Measurements from ENCODE around the gene ATP8B4.
"Not testable (repeated sequence)": the region's sequence is repeated elsewhere in the genome, so short reads cannot be mapped to it uniquely, and the experiment has no call there.

ATP8B4 gene

DNA sequence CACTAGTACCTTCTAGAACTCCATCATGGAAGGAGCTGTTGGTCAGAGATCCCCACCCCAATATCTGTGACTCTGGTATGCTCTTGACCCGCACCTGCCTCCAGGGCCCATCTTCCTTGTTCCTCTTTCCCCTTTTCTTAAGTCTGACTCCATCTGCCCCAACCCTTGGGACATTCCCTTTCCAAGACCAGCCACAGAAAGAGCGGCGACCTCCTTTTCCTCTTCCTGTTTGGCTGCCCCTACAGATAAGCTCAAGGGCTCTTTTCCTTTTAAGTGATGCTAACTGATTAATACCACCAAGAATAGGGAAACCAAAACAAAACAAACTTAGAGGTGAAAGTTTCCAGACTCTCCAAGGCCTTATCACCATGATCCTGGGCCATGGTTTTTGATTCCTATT lies 21.9 kb upstream of the ATP8B4 start:
- no peak overlapping the region for H3K4me3 ChIP-seq (replicated peaks in 1 of 2; ENCODE audit: low read depth in 2 of 2, low read length in 2 of 2)
- no peak for DNase-seq (ENCODE audit: low read depth in 2 of 2)
- TF ChIP-seq, protein P1, sequence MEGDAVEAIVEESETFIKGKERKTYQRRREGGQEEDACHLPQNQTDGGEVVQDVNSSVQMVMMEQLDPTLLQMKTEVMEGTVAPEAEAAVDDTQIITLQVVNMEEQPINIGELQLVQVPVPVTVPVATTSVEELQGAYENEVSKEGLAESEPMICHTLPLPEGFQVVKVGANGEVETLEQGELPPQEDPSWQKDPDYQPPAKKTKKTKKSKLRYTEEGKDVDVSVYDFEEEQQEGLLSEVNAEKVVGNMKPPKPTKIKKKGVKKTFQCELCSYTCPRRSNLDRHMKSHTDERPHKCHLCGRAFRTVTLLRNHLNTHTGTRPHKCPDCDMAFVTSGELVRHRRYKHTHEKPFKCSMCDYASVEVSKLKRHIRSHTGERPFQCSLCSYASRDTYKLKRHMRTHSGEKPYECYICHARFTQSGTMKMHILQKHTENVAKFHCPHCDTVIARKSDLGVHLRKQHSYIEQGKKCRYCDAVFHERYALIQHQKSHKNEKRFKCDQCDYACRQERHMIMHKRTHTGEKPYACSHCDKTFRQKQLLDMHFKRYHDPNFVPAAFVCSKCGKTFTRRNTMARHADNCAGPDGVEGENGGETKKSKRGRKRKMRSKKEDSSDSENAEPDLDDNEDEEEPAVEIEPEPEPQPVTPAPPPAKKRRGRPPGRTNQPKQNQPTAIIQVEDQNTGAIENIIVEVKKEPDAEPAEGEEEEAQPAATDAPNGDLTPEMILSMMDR (IDR thresholded peaks at IDR 0.05; ENCODE audit: low read depth, low read length), result no peak

DNA sequence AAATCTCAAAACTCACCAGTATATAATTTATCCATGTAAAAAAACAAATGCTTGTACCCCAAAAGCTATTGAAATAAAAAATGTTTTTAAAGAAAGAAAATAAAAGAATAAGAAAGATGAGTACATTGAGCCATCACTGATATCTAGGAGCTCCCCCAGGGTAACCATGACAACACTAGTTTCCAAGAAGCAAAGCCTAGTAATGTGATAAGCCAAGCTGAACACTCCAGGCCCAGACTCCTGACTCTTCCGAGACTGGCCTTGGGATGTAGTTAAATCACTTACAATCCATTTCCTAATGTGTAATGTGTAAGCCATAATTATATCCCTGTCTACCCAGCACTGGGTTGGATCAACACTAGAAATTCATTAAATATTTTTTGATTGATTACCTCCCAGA lies 21.1 kb upstream of the ATP8B4 start:
- no peak for DNase-seq (ENCODE audit: low read depth in 2 of 2)
- TF ChIP-seq, protein P1 (IDR thresholded peaks at IDR 0.05; ENCODE audit: low read depth, low read length), result no peak
- no peak overlapping the region for H3K4me3 ChIP-seq (replicated peaks in 1 of 2; ENCODE audit: low read depth in 2 of 2, low read length in 2 of 2)

DNA sequence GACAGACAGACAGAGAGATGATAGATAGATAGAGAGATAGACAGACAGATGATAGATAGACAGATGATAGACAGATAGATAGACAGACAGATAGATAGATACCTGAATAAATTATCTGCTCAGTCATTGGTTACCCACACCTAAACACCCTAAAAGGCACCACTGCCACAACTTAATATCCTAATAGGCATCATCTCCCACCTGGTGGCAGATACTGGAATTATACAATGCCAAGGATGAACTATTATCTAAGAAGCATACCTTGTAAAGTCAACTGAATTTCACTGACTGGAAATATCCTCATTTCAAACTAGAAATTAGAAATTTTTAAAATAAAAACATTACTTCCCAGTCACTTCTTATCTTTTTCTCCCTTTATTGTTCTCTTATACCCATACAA lies 19.4 kb upstream of the ATP8B4 start:
- DNase-seq (ENCODE audit: low read depth in 2 of 2), result peak in 1 of 2 donors; percentile 43
- TF ChIP-seq, protein P1 (IDR thresholded peaks at IDR 0.05; ENCODE audit: low read depth, low read length), result peak; percentile 26
- no peak overlapping the region for H3K4me3 ChIP-seq (replicated peaks in 1 of 2; ENCODE audit: low read depth in 2 of 2, low read length in 2 of 2)

DNA sequence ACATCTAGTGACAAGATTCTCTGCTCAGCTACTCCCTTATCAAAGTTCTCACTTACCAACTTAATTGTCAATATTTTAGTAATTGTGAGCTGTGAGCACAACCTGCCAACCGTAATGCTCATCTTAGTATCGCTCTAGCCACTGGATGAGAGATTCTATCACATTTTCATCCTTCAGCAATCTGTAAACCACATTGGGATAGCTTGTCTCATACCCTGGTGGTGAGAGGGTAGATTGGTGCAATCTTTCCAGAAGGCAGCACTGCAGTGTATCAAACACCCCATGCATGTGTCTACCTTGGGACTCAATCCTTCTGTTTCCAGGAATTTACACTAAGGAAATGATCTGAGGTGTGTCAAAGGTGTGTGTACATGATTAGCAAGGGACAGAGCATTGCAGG lies 18.9 kb upstream of the ATP8B4 start:
- no peak overlapping the region for H3K4me3 ChIP-seq (replicated peaks in 1 of 2; ENCODE audit: low read depth in 2 of 2, low read length in 2 of 2)
- no peak for DNase-seq (ENCODE audit: low read depth in 2 of 2)
- TF ChIP-seq, protein P1 (IDR thresholded peaks at IDR 0.05; ENCODE audit: low read depth, low read length), result peak; percentile 6

DNA sequence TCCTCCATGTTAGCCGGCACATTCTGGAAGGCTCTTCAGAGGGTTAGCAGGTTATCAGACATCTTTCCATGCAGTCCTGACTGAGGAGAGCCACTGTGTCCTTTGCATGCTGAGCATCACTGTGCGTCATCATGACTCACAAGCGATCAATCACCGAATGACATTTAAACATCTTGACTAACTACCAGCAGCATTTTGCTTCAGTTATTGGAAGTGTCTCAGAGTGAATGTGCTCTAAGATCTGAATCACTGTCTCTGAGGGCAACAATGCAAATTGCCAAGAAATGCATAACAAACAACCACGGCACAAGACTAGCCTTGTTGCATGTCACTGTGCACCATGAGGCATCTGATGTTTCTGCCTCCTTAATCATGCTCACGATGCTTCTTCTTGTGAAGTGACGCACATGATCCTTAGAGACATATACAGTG lies 18.3 kb upstream of the ATP8B4 start:
- peak; percentile 65 to 88 for DNase-seq (ENCODE audit: low read depth in 2 of 2)
- H3K4me3 ChIP-seq (replicated peaks in 1 of 2; ENCODE audit: low read depth in 2 of 2, low read length in 2 of 2), result no peak overlapping the region
- TF ChIP-seq, protein P1 (IDR thresholded peaks at IDR 0.05; ENCODE audit: low read depth, low read length), result no peak

DNA sequence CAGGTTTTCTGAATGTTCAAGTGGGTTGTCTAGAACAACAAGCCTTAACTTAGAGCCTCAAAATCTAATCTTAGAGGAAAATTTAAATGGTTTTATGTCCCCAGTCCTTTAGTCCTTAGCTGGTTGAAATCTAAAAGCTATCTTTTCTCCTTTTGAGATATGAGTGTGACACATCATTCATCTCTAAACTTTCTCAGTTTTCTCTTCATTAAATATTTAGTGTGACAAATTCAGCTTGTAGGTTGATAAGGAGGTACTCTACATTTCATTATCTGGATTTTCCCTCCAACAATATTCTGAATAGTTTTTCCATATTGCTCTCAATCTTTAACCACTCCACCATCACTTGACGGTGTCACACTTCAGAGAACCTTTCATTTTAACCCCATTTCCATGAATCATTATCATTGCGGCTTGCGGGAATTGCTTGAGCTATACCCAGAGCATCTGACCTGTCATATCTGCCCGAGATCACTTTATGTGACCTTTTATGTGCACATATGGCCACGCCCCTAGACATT lies 16.1 kb upstream of the ATP8B4 start:
- DNase-seq (ENCODE audit: low read depth in 2 of 2), result peak in 1 of 2 donors; percentile 41
- TF ChIP-seq, protein P1 (IDR thresholded peaks at IDR 0.05; ENCODE audit: low read depth, low read length), result no peak
- no peak overlapping the region for H3K4me3 ChIP-seq (replicated peaks in 1 of 2; ENCODE audit: low read depth in 2 of 2, low read length in 2 of 2)

DNA sequence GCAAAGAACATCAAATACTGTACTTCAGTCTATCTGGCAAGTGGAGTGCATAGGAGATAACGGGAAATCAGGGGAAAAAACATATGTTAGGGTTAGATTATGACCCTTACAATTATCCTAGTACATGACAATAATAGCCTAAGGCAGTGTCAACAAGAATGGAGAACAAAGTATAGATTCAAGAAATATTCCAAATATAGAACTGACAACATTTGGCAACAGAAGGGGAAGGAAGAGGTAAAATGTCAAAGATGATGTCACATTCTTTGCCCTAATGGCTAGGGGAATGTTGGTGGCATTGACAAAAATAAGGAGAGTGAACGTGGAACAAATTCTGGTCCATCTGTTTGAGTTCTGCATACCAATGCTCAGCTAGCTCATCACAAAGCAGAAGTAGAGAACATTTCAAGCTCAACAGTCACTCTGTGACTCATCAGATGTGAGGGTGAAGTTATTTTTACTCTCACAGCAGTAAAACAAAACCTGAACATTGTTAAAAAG lies 15.5 kb upstream of the ATP8B4 start:
- TF ChIP-seq, protein P1 (IDR thresholded peaks at IDR 0.05; ENCODE audit: low read depth, low read length), result no peak
- DNase-seq (ENCODE audit: low read depth in 2 of 2), result peak; percentile 68 to 84
- H3K4me3 ChIP-seq (replicated peaks in 1 of 2; ENCODE audit: low read depth in 2 of 2, low read length in 2 of 2), result no peak overlapping the region

DNA sequence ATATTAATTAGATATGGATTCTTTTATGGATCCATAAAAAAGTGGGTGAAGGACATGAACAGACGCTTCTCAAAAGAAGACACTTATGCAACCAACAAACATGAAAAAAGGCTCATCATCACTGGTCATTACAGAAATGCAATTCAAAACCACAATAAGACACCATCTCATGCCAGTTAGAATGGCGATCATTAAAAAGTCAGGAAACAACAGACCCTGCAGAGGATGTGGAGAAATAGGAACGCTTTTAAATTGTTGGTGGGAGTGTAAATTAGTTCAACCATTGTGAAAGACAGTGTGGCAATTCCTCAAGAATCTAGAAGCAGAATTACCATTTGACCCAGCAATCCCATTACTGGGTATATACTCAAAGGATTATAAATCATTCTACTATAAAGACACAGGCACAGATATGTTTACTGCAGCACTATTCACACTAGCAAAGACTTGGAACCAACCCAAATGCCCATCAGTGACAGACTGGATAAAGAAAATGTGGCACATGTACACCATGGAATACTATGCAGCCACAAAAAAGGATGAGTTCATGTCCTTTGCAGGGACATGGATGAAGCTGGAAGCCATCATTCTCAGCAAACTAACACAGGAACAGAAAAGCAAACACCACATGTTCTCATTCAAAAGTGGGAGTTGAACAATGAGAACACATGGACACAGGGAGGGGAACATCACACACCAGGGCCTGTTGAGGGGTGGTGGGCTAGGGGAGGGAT lies 13.4 kb upstream of the ATP8B4 start:
- not testable (repeated sequence) for DNase-seq (ENCODE audit: low read depth in 2 of 2); H3K4me3 ChIP-seq (replicated peaks in 1 of 2; ENCODE audit: low read depth in 2 of 2, low read length in 2 of 2)

Data from cardiac fibroblast (primary cell).